ENCODE measurements around the gene COX6A1.
A peak's percentile ranks its signal among the peaks of the same experiment; 100 is the strongest.
"Not testable (repeated sequence)": the region's sequence is repeated elsewhere in the genome, so short reads cannot be mapped to it uniquely, and the experiment has no call there.

COX6A1 gene

GRCh38 chr12:120468325-120468820 lies 30.5 kb downstream of the COX6A1 start:
- DNase-seq (ENCODE audit: low read depth in 2 of 2): no peak

GRCh38 chr12:120468821-120469449 lies 31.0 kb downstream of the COX6A1 start:
- peak in 1 of 2 donors; percentile 25 for DNase-seq (ENCODE audit: low read depth in 2 of 2)

GRCh38 chr12:120469450-120470149 lies 31.7 kb downstream of the COX6A1 start, which contains the start of gene SRSF9:
TSS of gene SRSF9 (minus strand) at chr12:120469748. CDS start at chr12:120469609, 139 bp downstream.
- peak; percentile 95 to 96 for DNase-seq (ENCODE audit: low read depth in 2 of 2)

GRCh38 chr12:120470150-120470784 lies 32.4 kb downstream of the COX6A1 start:
- no peak for DNase-seq (ENCODE audit: low read depth in 2 of 2)

- no peak for DNase-seq (ENCODE audit: low read depth in 2 of 2)
These were observed 34.6 kb downstream of the COX6A1 start for GRCh38 chr12:120472521-120472920.

GRCh38 chr12:120473807-120474615 lies 36.1 kb downstream of the COX6A1 start:
- no peak for DNase-seq (ENCODE audit: low read depth in 2 of 2)

- no peak for DNase-seq (ENCODE audit: low read depth in 2 of 2)
These were observed 36.7 kb downstream of the COX6A1 start for GRCh38 chr12:120474616-120474960.

GRCh38 chr12:120475643-120476042 lies 37.7 kb downstream of the COX6A1 start:
- DNase-seq (ENCODE audit: low read depth in 2 of 2): no peak

- no peak for DNase-seq (ENCODE audit: low read depth in 2 of 2)
These were observed 41.5 kb downstream of the COX6A1 start for GRCh38 chr12:120479458-120479857.

GRCh38 chr12:120480211-120480610 lies 42.3 kb downstream of the COX6A1 start:
- no peak for DNase-seq (ENCODE audit: low read depth in 2 of 2)

GRCh38 chr12:120481022-120481767 lies 43.3 kb downstream of the COX6A1 start:
- DNase-seq (ENCODE audit: low read depth in 2 of 2): no peak

GRCh38 chr12:120483621-120484020 lies 45.7 kb downstream of the COX6A1 start:
- no peak for DNase-seq (ENCODE audit: low read depth in 2 of 2)

GRCh38 chr12:120485961-120486881 lies 48.3 kb downstream of the COX6A1 start:
- no peak for DNase-seq (ENCODE audit: low read depth in 2 of 2)

GRCh38 chr12:120487552-120487951 lies 49.6 kb downstream of the COX6A1 start:
- not testable (repeated sequence) for DNase-seq (ENCODE audit: low read depth in 2 of 2)

- DNase-seq (ENCODE audit: low read depth in 2 of 2): no peak
These were observed 50.2 kb downstream of the COX6A1 start for GRCh38 chr12:120488057-120488640.

GRCh38 chr12:120489018-120489417 lies 51.1 kb downstream of the COX6A1 start:
- DNase-seq (ENCODE audit: low read depth in 2 of 2): no peak

GRCh38 chr12:120490325-120490724 lies 52.4 kb downstream of the COX6A1 start:
- no peak for DNase-seq (ENCODE audit: low read depth in 2 of 2)
